ENCODE measurements around the gene PSMC5. TPM values are rescaled to one million over a fixed set of nuclear protein-coding genes. Genes with fewer than 3 reads are reported as not detected.

PSMC5 gene
- total and polyA plus RNA-seq, 9 of the 15 experiments (the other 6 are each of a cell fraction or from before 2014, with no cell fraction given): 89.2 to 393 (median 161) TPM

GRCh38 chr17:63842173-63842539, 14.9 kb downstream of the PSMC5 start (continued):
- TF ChIP-seq SAP30 (IDR thresholded peaks at IDR 0.05; ENCODE audit: borderline replicate concordance, insufficient read depth, low read depth, low read length, poor library complexity, severe bottlenecking) (peak; percentile 65), RBBP5 (IDR thresholded peaks at IDR 0.05; ENCODE audit: borderline replicate concordance, insufficient read depth, low read length, poor library complexity, severe bottlenecking) (peak; percentile 41), CHD1 (IDR thresholded peaks at IDR 0.05; ENCODE audit: low read length) (peak; percentile 61)
- TF ChIP-seq, protein P1, sequence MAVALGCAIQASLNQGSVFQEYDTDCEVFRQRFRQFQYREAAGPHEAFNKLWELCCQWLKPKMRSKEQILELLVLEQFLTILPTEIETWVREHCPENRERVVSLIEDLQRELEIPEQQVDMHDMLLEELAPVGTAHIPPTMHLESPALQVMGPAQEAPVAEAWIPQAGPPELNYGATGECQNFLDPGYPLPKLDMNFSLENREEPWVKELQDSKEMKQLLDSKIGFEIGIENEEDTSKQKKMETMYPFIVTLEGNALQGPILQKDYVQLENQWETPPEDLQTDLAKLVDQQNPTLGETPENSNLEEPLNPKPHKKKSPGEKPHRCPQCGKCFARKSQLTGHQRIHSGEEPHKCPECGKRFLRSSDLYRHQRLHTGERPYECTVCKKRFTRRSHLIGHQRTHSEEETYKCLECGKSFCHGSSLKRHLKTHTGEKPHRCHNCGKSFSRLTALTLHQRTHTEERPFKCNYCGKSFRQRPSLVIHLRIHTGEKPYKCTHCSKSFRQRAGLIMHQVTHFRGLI (CRISPR knock-in tag; IDR thresholded peaks at IDR 0.05): no peak

GRCh38 chr17:63842540-63843386, 15.5 kb downstream of the PSMC5 start, which contains the start of gene SMARCD2:
SMARCD2 (minus strand) TSS chr17:63842685; CDS start chr17:63842674, 11 bp downstream.
- peaks cover 19% of the 10 kb centered on the region; the same call in 1 of the 3 replicates for H3K36me3 ChIP-seq (ENCODE audit: control insufficient read depth, insufficient read depth, low read length)
- intact Hi-C loops (cut with micrococcal nuclease): loop anchor here (1.0 to 10.0 kb wide), 4 partner anchors 15 to 408 kb away; partner anchors contain the start of genes CCDC47, FTSJ3, MAP3K3 and PSMC5
- ChIA-PET CTCF (ENCODE audit: low intra/inter-chr PET ratio) (no interaction called here), POLR2A (interaction anchor here (0.8 to 5.8 kb wide), 7 partner anchors 10 to 168 kb away, joined by 3 to 66 read pairs (median 5); partner anchors contain the start of genes CCDC47, DDX42, FTSJ3 and PSMC5)
- no peaks in the 10 kb centered on the region for H3K9me1 ChIP-seq (ENCODE audit: control insufficient read depth, insufficient read depth, low read length)
- H2AFZ ChIP-seq (ENCODE audit: low read depth, low read length): peak within 1 kb of the TSS; percentile 82
- FAIRE-seq (peak; percentile 92), DNase-seq (ENCODE audit: extremely low read depth in 1 of 4, low spot score in 3 of 4) (peak; percentile 94 to 99 (median 96)), ATAC-seq (peak; percentile 90)
- no peaks in the 10 kb centered on the region for H3K27me3 ChIP-seq (ENCODE audit: control insufficient read depth in 2 of 2, insufficient read depth in 2 of 2, low read length in 2 of 2)
- H3K4me1 ChIP-seq (replicated peaks in 1 of 2; ENCODE audit: control insufficient read depth in 2 of 2, insufficient read depth in 2 of 2, low read length in 2 of 2): peaks cover 23 to 45% of the 10 kb centered on the region in 2 experiments
- WGBS (ENCODE audit: insufficient coverage, low coverage, missing lambda C conversion rate): under 1% methylated on average over 52 of the region's 92 CpGs
- H3K9ac ChIP-seq (ENCODE audit: insufficient read depth in 1 of 2, low read depth in 2 of 2, low read length in 2 of 2): peak within 1 kb of the TSS; percentile 93 to 98
- BruUV-seq (replicated peaks): no TSS peak
- H3K79me2 ChIP-seq (ENCODE audit: control insufficient read depth, insufficient read depth, low read length): peaks cover 52% of the 10 kb centered on the region
- in situ Hi-C loops (cut with MboI): loop anchor here (25.0 kb wide), 1 partner anchor 405 kb away; the partner anchor contains the start of gene CYB561
- no peaks in the 10 kb centered on the region for H3K9me3 ChIP-seq (replicated peaks; ENCODE audit: control insufficient read depth, insufficient read depth, low read depth, low read length)
- H3K27ac ChIP-seq (ENCODE audit: extremely low read depth, low read depth, low read length): peak within 1 kb of the TSS; percentile 93
- peak within 1 kb of the TSS; percentile 96 for H3K4me2 ChIP-seq (ENCODE audit: insufficient read depth, low read length)
- H3K4me3 ChIP-seq: peak within 1 kb of the TSS; percentile 95
- no peaks in the 10 kb centered on the region for H4K20me1 ChIP-seq (replicated peaks; ENCODE audit: control insufficient read depth, insufficient read depth, low read length)
- TF ChIP-seq TAF7 (tag; IDR thresholded peaks at IDR 0.05): peak; percentile 81
- peak; percentile 70 for TF ChIP-seq MYC (IDR thresholded peaks at IDR 0.05; ENCODE audit: low read depth, low read length)
- TF ChIP-seq MYC (CRISPR knock-in tag; IDR thresholded peaks at IDR 0.05; ENCODE audit: borderline replicate concordance, low read depth): no peak
- no peak for TF ChIP-seq PHTF2 (CRISPR knock-in tag; IDR thresholded peaks at IDR 0.05)
- TF ChIP-seq RHOXF2B (CRISPR knock-in tag; conservative IDR thresholded peaks at IDR 0.05): no peak
- peak; percentile 90 for TF ChIP-seq POLR2G (IDR thresholded peaks at IDR 0.05; ENCODE audit: low read depth, low read length)
- TF ChIP-seq E2F6 (IDR thresholded peaks at IDR 0.05; ENCODE audit: borderline replicate concordance in 1 of 2, extremely low read depth in 1 of 2, insufficient read depth in 1 of 2, insufficient read length in 1 of 2, low read depth in 1 of 2, low read length in 1 of 2, poor library complexity in 1 of 2, severe bottlenecking in 1 of 2): peak; percentile 36 to 76
- TF ChIP-seq CTCFL (IDR thresholded peaks at IDR 0.05; ENCODE audit: borderline replicate concordance, insufficient read depth, low read depth, low read length, poor library complexity, severe bottlenecking): no peak
- TF ChIP-seq ZNF57 (CRISPR knock-in tag; IDR thresholded peaks at IDR 0.05): no peak

Measured in K562 (cell line).